HG03108 (cell line): ENCODE measurements around the gene ADAMTS9.
"Not testable (repeated sequence)": the region's sequence is repeated elsewhere in the genome, so short reads cannot be mapped to it uniquely, and the experiment has no call there.

Experiments
- ATAC-seq: cut with Tn5 transposase; IDR thresholded peaks from one replicate; pipeline ENCODE4 v1.9.1; 2021; ENCODE audit warnings: moderate library complexity; ENCODE audit not compliant: unreplicated experiment

ADAMTS9 gene

GRCh38 chr3:64548200-64548889, 139.5 kb downstream of the ADAMTS9 start:
- ATAC-seq = no peak

GRCh38 chr3:64546856-64547255, 140.9 kb downstream of the ADAMTS9 start:
- no peak for ATAC-seq

- ATAC-seq = not testable (repeated sequence)
Observed at GRCh38 chr3:64545239-64545638, 142.6 kb downstream of the ADAMTS9 start.

- ATAC-seq = no peak
Observed at GRCh38 chr3:64541803-64542202, 146.0 kb downstream of the ADAMTS9 start.

GRCh38 chr3:64539451-64540196, 148.2 kb downstream of the ADAMTS9 start:
- no peak for ATAC-seq

- no peak for ATAC-seq
Observed at GRCh38 chr3:64536166-64536565, 151.6 kb downstream of the ADAMTS9 start.

- peak; percentile 91 for ATAC-seq
Observed at GRCh38 chr3:64533617-64534317, 154.0 kb downstream of the ADAMTS9 start.

GRCh38 chr3:64530434-64531049, 157.3 kb downstream of the ADAMTS9 start:
- no peak for ATAC-seq

- no peak for ATAC-seq
Observed at GRCh38 chr3:64523324-64523723, 164.5 kb downstream of the ADAMTS9 start.

GRCh38 chr3:64520334-64520733, 167.5 kb downstream of the ADAMTS9 start:
- ATAC-seq = no peak

- ATAC-seq = no peak
Observed at GRCh38 chr3:64518950-64519349, 168.8 kb downstream of the ADAMTS9 start.

GRCh38 chr3:64518496-64518895, 169.3 kb downstream of the ADAMTS9 start:
- ATAC-seq = no peak

GRCh38 chr3:64514889-64515288, 172.9 kb downstream of the ADAMTS9 start:
- no peak for ATAC-seq

- ATAC-seq = no peak
Observed at GRCh38 chr3:64509206-64509605, 178.6 kb downstream of the ADAMTS9 start.

- ATAC-seq = no peak
Observed at GRCh38 chr3:64508140-64508539, 179.7 kb downstream of the ADAMTS9 start.

GRCh38 chr3:64506255-64506654, 181.5 kb downstream of the ADAMTS9 start:
- ATAC-seq = no peak

GRCh38 chr3:64505419-64505818, 182.4 kb downstream of the ADAMTS9 start:
- ATAC-seq = no peak

GRCh38 chr3:64502284-64502683, 185.5 kb downstream of the ADAMTS9 start:
- ATAC-seq = no peak

- no peak for ATAC-seq
Observed at GRCh38 chr3:64501298-64501906, 186.4 kb downstream of the ADAMTS9 start.

- ATAC-seq = no peak
Observed at GRCh38 chr3:64496786-64497490, 190.9 kb downstream of the ADAMTS9 start.
